Tibial artery (tissue), 4 donors: ENCODE data around the gene ETV5.

Experiments
- DNase-seq, 2 donors: peaks; one replicate each; pipeline ENCODE4 v3.0.0-alpha.2; 2019
- H3K27ac ChIP-seq, 2 donors: fragments of 200-600 bp; sonication (generic) in 1 of 2; 1 replicate in 1 of 2; 2 replicates in 1 of 2; pipeline ENCODE4 v1.5.1; 2018 to 2019; ENCODE audit warnings: mild to moderate bottlenecking in 1 of 2
- H3K27me3 ChIP-seq, 2 donors: fragments of 200-600 bp; sonication (generic) in 1 of 2; one replicate each; pipeline versions ENCODE4 v1.5.1 to v1.6.0; 2016 to 2019
- H3K36me3 ChIP-seq, 3 donors: fragments of 200-600 bp; sonication (generic) in 2 of 3; one replicate each; pipeline ENCODE4 v1.5.1; 2016 to 2019; ENCODE audit warnings: mild to moderate bottlenecking in 2 of 3
- H3K4me1 ChIP-seq, 4 donors: fragments of 200-600 bp; sonication (generic) in 2 of 4; 1 replicate in 3 of 4; 2 replicates in 1 of 4; pipeline ENCODE4 v1.5.1; 2016 to 2019
- H3K4me3 ChIP-seq, 2 donors: fragments of 200-600 bp; sonication (generic) in 1 of 2; 1 replicate in 1 of 2; 2 replicates in 1 of 2; pipeline ENCODE4 v1.5.1; 2018 to 2019; ENCODE audit warnings: mild to moderate bottlenecking in 2 of 2
- H3K9me3 ChIP-seq, 3 donors: fragments of 200-600 bp; sonication (generic) in 1 of 3; one replicate each; pipeline ENCODE4 v1.5.1; 2016 to 2019
- CTCF ChIP-seq, 2 experiments: fragments of 200-600 bp in 1 of 2; fragments of 450-650 bp in 1 of 2; IDR thresholded peaks; one replicate each; pipeline ENCODE4 v1.5.1; 2017 to 2019; ENCODE audit warnings: antibody characterized with exemption in 2 of 2, mild to moderate bottlenecking in 1 of 2, moderate library complexity in 1 of 2
- intact Hi-C: fragments of 100-400 bp; cut with DNase I; formaldehyde crosslinking; loops from one replicate; pipeline ENCODE4 v1.15.0; 2023; ENCODE audit warnings: low total_unique reads

ETV5 gene

GRCh38 chr3:185999221-185999620 is 109.7 kb downstream of the ETV5 start:
- H3K27ac ChIP-seq: no peak overlapping the region
- no peaks in the 10 kb centered on the region for H3K9me3 ChIP-seq
- no peak for TF ChIP-seq CTCF (IDR thresholded peaks at IDR 0.05)
- no peak for DNase-seq
- H3K27me3 ChIP-seq: no peaks in the 10 kb centered on the region
- intact Hi-C loops: no loop called here
- H3K4me3 ChIP-seq: no peak overlapping the region
- no peaks in the 10 kb centered on the region for H3K4me1 ChIP-seq
- no peaks in the 10 kb centered on the region for H3K36me3 ChIP-seq

- no peak for DNase-seq
- TF ChIP-seq CTCF (IDR thresholded peaks at IDR 0.05): no peak
- Histone ChIP-seq H3K27ac (no peak overlapping the region), H3K4me1 (peaks cover 0 to 5% (median 1%) of the 10 kb centered on the region in 4 donors), H3K9me3 (no peaks in the 10 kb centered on the region), H3K36me3 (no peaks in the 10 kb centered on the region), H3K4me3 (no peak overlapping the region), H3K27me3 (no peaks in the 10 kb centered on the region)
- intact Hi-C loops: no loop called here
These were observed 110.8 kb downstream of the ETV5 start for GRCh38 chr3:185998136-185998535.

- no peak for DNase-seq
- Histone ChIP-seq H3K4me3 (no peak overlapping the region), H3K36me3 (no peaks in the 10 kb centered on the region), H3K27me3 (no peaks in the 10 kb centered on the region), H3K27ac (no peak overlapping the region), H3K9me3 (no peaks in the 10 kb centered on the region), H3K4me1 (peaks cover 0 to 15% (median 10%) of the 10 kb centered on the region in 4 donors)
- intact Hi-C loops: no loop called here
- no peak for TF ChIP-seq CTCF (IDR thresholded peaks at IDR 0.05)
These were observed 111.8 kb downstream of the ETV5 start for GRCh38 chr3:185997130-185997529.
